ENCODE results near the gene CHKA. TPM values are rescaled to one million over a fixed set of nuclear protein-coding genes. Genes with fewer than 3 reads are reported as not detected.

The CHKA gene
- total and polyA plus RNA-seq, 2 of the 4 experiments (the other 2 are of a cell fraction): 4.5 to 8.4 TPM

GRCh38 chr11:68007498-68008380, 113.4 kb downstream of the CHKA start (continued):
- TF ChIP-seq, protein P1, sequence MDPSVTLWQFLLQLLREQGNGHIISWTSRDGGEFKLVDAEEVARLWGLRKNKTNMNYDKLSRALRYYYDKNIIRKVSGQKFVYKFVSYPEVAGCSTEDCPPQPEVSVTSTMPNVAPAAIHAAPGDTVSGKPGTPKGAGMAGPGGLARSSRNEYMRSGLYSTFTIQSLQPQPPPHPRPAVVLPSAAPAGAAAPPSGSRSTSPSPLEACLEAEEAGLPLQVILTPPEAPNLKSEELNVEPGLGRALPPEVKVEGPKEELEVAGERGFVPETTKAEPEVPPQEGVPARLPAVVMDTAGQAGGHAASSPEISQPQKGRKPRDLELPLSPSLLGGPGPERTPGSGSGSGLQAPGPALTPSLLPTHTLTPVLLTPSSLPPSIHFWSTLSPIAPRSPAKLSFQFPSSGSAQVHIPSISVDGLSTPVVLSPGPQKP (IDR thresholded peaks at IDR 0.05; ENCODE audit: borderline replicate concordance, low read depth, low read length): no peak
- TF ChIP-seq POLR2A (IDR thresholded peaks at IDR 0.05; ENCODE audit: low read depth, low read length): no peak

DNA sequence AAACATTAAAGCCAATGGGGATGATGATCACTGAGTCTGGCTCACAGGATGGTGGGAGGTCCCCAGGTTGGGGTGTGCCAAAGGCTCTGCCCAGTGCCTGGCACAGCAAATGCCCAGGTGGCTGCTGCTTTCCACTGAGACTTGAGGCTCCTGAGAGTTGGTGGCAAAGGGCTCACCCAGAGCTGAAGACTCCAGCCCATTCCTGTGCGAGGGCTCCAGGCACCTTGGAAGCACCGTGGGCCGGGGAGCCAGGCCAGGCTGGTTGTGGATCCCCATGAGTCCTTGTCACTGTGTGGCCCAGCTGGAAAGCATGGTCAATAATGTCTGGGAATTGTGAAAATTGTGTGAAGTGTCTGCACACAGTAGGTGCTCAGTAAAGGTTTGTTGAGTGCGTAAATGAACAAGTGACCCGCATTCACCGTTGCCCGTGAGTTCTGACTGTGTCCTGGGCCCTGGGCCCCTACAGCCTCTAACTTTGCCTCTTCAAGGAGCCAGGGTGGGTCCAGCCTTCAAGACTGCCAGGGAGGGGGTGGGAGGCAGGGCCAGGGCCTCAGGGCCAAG, 114.5 kb downstream of the CHKA start:
- peaks cover 6 to 20% of the 10 kb centered on the region in 2 experiments; a peak in 3 of 4 replicates for H3K79me1 ChIP-seq (ENCODE audit: low read depth in 1 of 2, low read length in 2 of 2)
- no peaks in the 10 kb centered on the region for H3K27me3 ChIP-seq (ENCODE audit: control insufficient read depth, insufficient read depth, low read length)
- H3K9ac ChIP-seq (ENCODE audit: low read depth, low read length): no peak overlapping the region
- H3K27ac ChIP-seq (ENCODE audit: insufficient read depth, low read length): no peak overlapping the region
- no peaks in the 10 kb centered on the region for H3K36me3 ChIP-seq (ENCODE audit: control insufficient read depth, insufficient read depth, low read length)
- intact Hi-C loops (cut with micrococcal nuclease): no loop called here
- in situ Hi-C loops (cut with MboI; ENCODE audit: low sequenced_read_pairs): no loop called here
- 100% methylated on average over 3 of the region's 7 CpGs; no CpG with 5 or more reads in 1 of the 2 experiments for WGBS, 2 experiments (ENCODE audit: extremely low coverage in 2 of 2, insufficient read length in 1 of 2)
- no peak overlapping the region for H3K14ac ChIP-seq (replicated peaks; ENCODE audit: low read depth, low read length)
- DNase-seq: no peak
- no peak overlapping the region for H4K8ac ChIP-seq (ENCODE audit: low read depth in 2 of 2, low read length in 2 of 2)
- H2AK9ac ChIP-seq (replicated peaks; ENCODE audit: low read depth, low read length, poor library complexity): no peak overlapping the region
- H2BK5ac ChIP-seq (ENCODE audit: low read depth, low read length, poor library complexity, severe bottlenecking): no peak overlapping the region
- no peaks in the 10 kb centered on the region for H3K9me3 ChIP-seq (ENCODE audit: control insufficient read depth, insufficient read depth, low read length)
- H4K91ac ChIP-seq (ENCODE audit: insufficient read depth, low read depth, low read length): no peak overlapping the region
- no TSS peak for BruUV-seq (replicated peaks)
- no peak overlapping the region for H3K56ac ChIP-seq (ENCODE audit: extremely low read depth, insufficient read depth, low read length)
- H2BK120ac ChIP-seq (ENCODE audit: low read depth, low read length): no peak overlapping the region
- POLR2A ChIA-PET (ENCODE audit: unreplicated experiment): no interaction called here
- H3K18ac ChIP-seq (ENCODE audit: low read depth, low read length): no peak overlapping the region
- no peak overlapping the region for H3K4me3 ChIP-seq (ENCODE audit: insufficient read depth, low read depth, low read length)
- H4K5ac ChIP-seq (ENCODE audit: low read depth, low read length): no peak overlapping the region
- no peak overlapping the region for H2AFZ ChIP-seq (replicated peaks; ENCODE audit: low read length, poor library complexity)
- CTCF ChIA-PET: no interaction called here
- peaks cover 15% of the 10 kb centered on the region; the same call in 1 of the 2 replicates for H3K9me1 ChIP-seq (ENCODE audit: insufficient read depth, low read length)
- no peaks in the 10 kb centered on the region for H4K20me1 ChIP-seq (ENCODE audit: insufficient read depth, low read length)
- H3K4ac ChIP-seq (ENCODE audit: low read depth, low read length): no peak overlapping the region
- dilution Hi-C loops (cut with HindIII; ENCODE audit: low sequenced_read_pairs, unreplicated experiment): no loop called here
- H2AK5ac ChIP-seq (ENCODE audit: low read depth, low read length): no peak overlapping the region
- no peak overlapping the region for H3K4me2 ChIP-seq (ENCODE audit: low read depth, low read length)
- no peak overlapping the region for H2BK20ac ChIP-seq (ENCODE audit: low read depth, low read length)
- H3K23ac ChIP-seq (ENCODE audit: low read depth, low read length): no peak overlapping the region
- no peak overlapping the region for H2BK15ac ChIP-seq (ENCODE audit: low read depth, low read length)
- peaks cover 18% of the 10 kb centered on the region for H3K4me1 ChIP-seq (ENCODE audit: control insufficient read depth, insufficient read depth, low read length)
- ATAC-seq (ENCODE audit: low read depth): no peak
- TF ChIP-seq, protein P1 (IDR thresholded peaks at IDR 0.05; ENCODE audit: borderline replicate concordance, low read depth, low read length): no peak
- TF ChIP-seq, protein P2, sequence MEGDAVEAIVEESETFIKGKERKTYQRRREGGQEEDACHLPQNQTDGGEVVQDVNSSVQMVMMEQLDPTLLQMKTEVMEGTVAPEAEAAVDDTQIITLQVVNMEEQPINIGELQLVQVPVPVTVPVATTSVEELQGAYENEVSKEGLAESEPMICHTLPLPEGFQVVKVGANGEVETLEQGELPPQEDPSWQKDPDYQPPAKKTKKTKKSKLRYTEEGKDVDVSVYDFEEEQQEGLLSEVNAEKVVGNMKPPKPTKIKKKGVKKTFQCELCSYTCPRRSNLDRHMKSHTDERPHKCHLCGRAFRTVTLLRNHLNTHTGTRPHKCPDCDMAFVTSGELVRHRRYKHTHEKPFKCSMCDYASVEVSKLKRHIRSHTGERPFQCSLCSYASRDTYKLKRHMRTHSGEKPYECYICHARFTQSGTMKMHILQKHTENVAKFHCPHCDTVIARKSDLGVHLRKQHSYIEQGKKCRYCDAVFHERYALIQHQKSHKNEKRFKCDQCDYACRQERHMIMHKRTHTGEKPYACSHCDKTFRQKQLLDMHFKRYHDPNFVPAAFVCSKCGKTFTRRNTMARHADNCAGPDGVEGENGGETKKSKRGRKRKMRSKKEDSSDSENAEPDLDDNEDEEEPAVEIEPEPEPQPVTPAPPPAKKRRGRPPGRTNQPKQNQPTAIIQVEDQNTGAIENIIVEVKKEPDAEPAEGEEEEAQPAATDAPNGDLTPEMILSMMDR (conservative IDR thresholded peaks at IDR 0.05; ENCODE audit: low read depth, low read length): no peak
- TF ChIP-seq FOS (IDR thresholded peaks at IDR 0.05; ENCODE audit: low read depth, low read length) (no peak), RAD21 (IDR thresholded peaks at IDR 0.05; ENCODE audit: low read length) (no peak), MAFK (IDR thresholded peaks at IDR 0.05; ENCODE audit: low read depth, low read length) (no peak), RCOR1 (IDR thresholded peaks at IDR 0.05; ENCODE audit: insufficient replicate concordance, low read length) (no peak), CEBPB (IDR thresholded peaks at IDR 0.05; ENCODE audit: low read depth, low read length) (no peak), RFX5 (IDR thresholded peaks at IDR 0.05; ENCODE audit: low read depth, low read length) (no peak)
- TF ChIP-seq, protein P3, sequence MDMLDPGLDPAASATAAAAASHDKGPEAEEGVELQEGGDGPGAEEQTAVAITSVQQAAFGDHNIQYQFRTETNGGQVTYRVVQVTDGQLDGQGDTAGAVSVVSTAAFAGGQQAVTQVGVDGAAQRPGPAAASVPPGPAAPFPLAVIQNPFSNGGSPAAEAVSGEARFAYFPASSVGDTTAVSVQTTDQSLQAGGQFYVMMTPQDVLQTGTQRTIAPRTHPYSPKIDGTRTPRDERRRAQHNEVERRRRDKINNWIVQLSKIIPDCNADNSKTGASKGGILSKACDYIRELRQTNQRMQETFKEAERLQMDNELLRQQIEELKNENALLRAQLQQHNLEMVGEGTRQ (IDR thresholded peaks at IDR 0.05; ENCODE audit: low read depth, low read length): no peak

All from IMR-90 (cell line).